Activated naive CD8-positive, alpha-beta T cell (primary cell): ENCODE results near the gene CIITA.
A peak's percentile ranks its signal among the peaks of the same experiment; 100 is the strongest.
"Not testable (repeated sequence)": the region's sequence is repeated elsewhere in the genome, so short reads cannot be mapped to it uniquely, and the experiment has no call there.

Experiments used
- H3K27ac Mint-ChIP-seq: one replicate; pipeline ENCODE4 v1.8.0; 2021; ENCODE audit warnings: mixed read lengths
- H3K27me3 Mint-ChIP-seq: one replicate; pipeline ENCODE4 v1.8.0; 2021; ENCODE audit warnings: mixed read lengths
- H3K36me3 Mint-ChIP-seq: one replicate; pipeline ENCODE4 v1.8.0; 2021; ENCODE audit warnings: mixed read lengths
- H3K4me1 Mint-ChIP-seq: one replicate; pipeline ENCODE4 v1.8.0; 2021; ENCODE audit warnings: low read depth, mixed read lengths
- H3K4me3 Mint-ChIP-seq: one replicate; pipeline ENCODE4 v1.8.0; 2021; ENCODE audit warnings: mild to moderate bottlenecking, mixed read lengths
- H3K9me3 Mint-ChIP-seq: one replicate; pipeline ENCODE4 v1.8.0; 2021; ENCODE audit warnings: low read depth, mixed read lengths

CIITA gene

GRCh38 chr16:10929097-10929496 is 52.1 kb downstream of the CIITA start:
- H3K36me3 Mint-ChIP-seq, H3K9me3 Mint-ChIP-seq, H3K27me3 Mint-ChIP-seq, H3K27ac Mint-ChIP-seq, H3K4me3 Mint-ChIP-seq: not testable (repeated sequence)
- H3K4me1 Mint-ChIP-seq: peaks cover 11% of the 10 kb centered on the region

GRCh38 chr16:10929853-10930754 is 53.1 kb downstream of the CIITA start:
- no peaks in the 10 kb centered on the region for H3K27me3 Mint-ChIP-seq
- H3K27ac Mint-ChIP-seq: no peak overlapping the region
- H3K4me1 Mint-ChIP-seq: peaks cover 18% of the 10 kb centered on the region
- no peaks in the 10 kb centered on the region for H3K9me3 Mint-ChIP-seq
- peaks cover 10% of the 10 kb centered on the region for H3K36me3 Mint-ChIP-seq
- H3K4me3 Mint-ChIP-seq: no peak overlapping the region

- H3K27me3 Mint-ChIP-seq: no peaks in the 10 kb centered on the region
- peaks cover 8% of the 10 kb centered on the region for H3K36me3 Mint-ChIP-seq
- no peaks in the 10 kb centered on the region for H3K9me3 Mint-ChIP-seq
- peaks cover 24% of the 10 kb centered on the region for H3K4me1 Mint-ChIP-seq
- H3K27ac Mint-ChIP-seq: no peak overlapping the region
- H3K4me3 Mint-ChIP-seq: no peak overlapping the region
Measured at GRCh38 chr16:10930755-10931093, 53.7 kb downstream of the CIITA start.

GRCh38 chr16:10931134-10931533 is 54.1 kb downstream of the CIITA start:
- Mint-ChIP-seq H3K27ac (no peak overlapping the region), H3K4me1 (peaks cover 27% of the 10 kb centered on the region), H3K27me3 (no peaks in the 10 kb centered on the region), H3K4me3 (no peak overlapping the region), H3K9me3 (no peaks in the 10 kb centered on the region), H3K36me3 (peaks cover 8% of the 10 kb centered on the region)

- H3K9me3 Mint-ChIP-seq: no peaks in the 10 kb centered on the region
- no peak overlapping the region for H3K27ac Mint-ChIP-seq
- H3K4me1 Mint-ChIP-seq: peaks cover 37% of the 10 kb centered on the region
- no peaks in the 10 kb centered on the region for H3K27me3 Mint-ChIP-seq
- no peak overlapping the region for H3K4me3 Mint-ChIP-seq
- peaks cover 10% of the 10 kb centered on the region for H3K36me3 Mint-ChIP-seq
Measured at GRCh38 chr16:10931977-10932632, 55.1 kb downstream of the CIITA start.

- Mint-ChIP-seq H3K9me3 (no peaks in the 10 kb centered on the region), H3K36me3 (peaks cover 4% of the 10 kb centered on the region), H3K4me3 (no peak overlapping the region), H3K27ac (no peak overlapping the region), H3K27me3 (no peaks in the 10 kb centered on the region), H3K4me1 (peaks cover 47% of the 10 kb centered on the region)
Measured at GRCh38 chr16:10932959-10933710, 56.1 kb downstream of the CIITA start.

GRCh38 chr16:10933865-10934264 is 56.9 kb downstream of the CIITA start:
- H3K9me3 Mint-ChIP-seq: no peaks in the 10 kb centered on the region
- H3K4me3 Mint-ChIP-seq: no peak overlapping the region
- H3K36me3 Mint-ChIP-seq: peaks cover 4% of the 10 kb centered on the region
- H3K27ac Mint-ChIP-seq: peak overlapping the region; percentile 64
- peaks cover 54% of the 10 kb centered on the region for H3K4me1 Mint-ChIP-seq
- H3K27me3 Mint-ChIP-seq: no peaks in the 10 kb centered on the region

GRCh38 chr16:10934325-10935107 is 57.5 kb downstream of the CIITA start:
- Mint-ChIP-seq H3K4me3 (no peak overlapping the region), H3K36me3 (peaks cover 6% of the 10 kb centered on the region), H3K9me3 (no peaks in the 10 kb centered on the region), H3K27me3 (no peaks in the 10 kb centered on the region), H3K4me1 (peaks cover 61% of the 10 kb centered on the region), H3K27ac (no peak overlapping the region)

GRCh38 chr16:10935226-10935915 is 58.4 kb downstream of the CIITA start:
- Mint-ChIP-seq H3K36me3 (peaks cover 9% of the 10 kb centered on the region), H3K9me3 (no peaks in the 10 kb centered on the region), H3K4me1 (peaks cover 69% of the 10 kb centered on the region), H3K4me3 (peak overlapping the region; percentile 62), H3K27ac (no peak overlapping the region), H3K27me3 (no peaks in the 10 kb centered on the region)

GRCh38 chr16:10936272-10936984 is 59.4 kb downstream of the CIITA start:
- Mint-ChIP-seq H3K27ac (no peak overlapping the region), H3K9me3 (no peaks in the 10 kb centered on the region), H3K27me3 (no peaks in the 10 kb centered on the region), H3K36me3 (peaks cover 12% of the 10 kb centered on the region), H3K4me1 (peaks cover 73% of the 10 kb centered on the region), H3K4me3 (peak overlapping the region; percentile 95)

- H3K4me3 Mint-ChIP-seq: peak overlapping the region; percentile 95
- H3K27ac Mint-ChIP-seq: no peak overlapping the region
- H3K36me3 Mint-ChIP-seq: peaks cover 12% of the 10 kb centered on the region
- no peaks in the 10 kb centered on the region for H3K9me3 Mint-ChIP-seq
- peaks cover 73% of the 10 kb centered on the region for H3K4me1 Mint-ChIP-seq
- no peaks in the 10 kb centered on the region for H3K27me3 Mint-ChIP-seq
Measured at GRCh38 chr16:10937068-10937859, 60.3 kb downstream of the CIITA start.

- H3K4me1 Mint-ChIP-seq: peaks cover 77% of the 10 kb centered on the region
- peak overlapping the region; percentile 95 for H3K4me3 Mint-ChIP-seq
- no peaks in the 10 kb centered on the region for H3K27me3 Mint-ChIP-seq
- H3K36me3 Mint-ChIP-seq: peaks cover 12% of the 10 kb centered on the region
- H3K27ac Mint-ChIP-seq: peak overlapping the region; percentile 18
- H3K9me3 Mint-ChIP-seq: no peaks in the 10 kb centered on the region
Measured at GRCh38 chr16:10938321-10938720, 61.3 kb downstream of the CIITA start.
